ENCODE measurements around the gene MATR3. TPM values are rescaled to one million over a fixed set of nuclear protein-coding genes. Genes with fewer than 3 reads are reported as not detected.

Gene MATR3
- total RNA-seq, 2 experiments from 2014 or later, result 168 to 222 TPM

- H3K4me1 Mint-ChIP-seq, result peaks cover 15% of the 10 kb centered on the region
- H3K9me3 Mint-ChIP-seq, result no peaks in the 10 kb centered on the region
- H3K36me3 Mint-ChIP-seq (ENCODE audit: low read depth), result peaks cover 20% of the 10 kb centered on the region
- no peaks in the 10 kb centered on the region for H3K27me3 Mint-ChIP-seq
- H3K27ac Mint-ChIP-seq, result peak overlapping the region; percentile 0
- no peak overlapping the region for H3K4me3 Mint-ChIP-seq
- DNase-seq, result no peak
- CTCF ChIA-PET, result interaction anchor here (0.6 to 1.9 kb wide), 3 partner anchors 9 to 200 kb away, joined by 3 to 5 read pairs (median 4); partner anchors contain the start of gene PAIP2
- POLR2A ChIA-PET, result interaction anchor here (0.6 kb wide), 1 partner anchor 79 kb away, joined by 3 read pairs; no protein-coding TSS in a partner anchor
Measured at GRCh38 chr5:139371482-139372435, 78.2 kb downstream of the MATR3 start.

GRCh38 chr5:139374909-139375308 lies 81.4 kb downstream of the MATR3 start:
- H3K27ac Mint-ChIP-seq, result no peak overlapping the region
- H3K9me3 Mint-ChIP-seq, result no peaks in the 10 kb centered on the region
- peaks cover 12% of the 10 kb centered on the region for H3K36me3 Mint-ChIP-seq (ENCODE audit: low read depth)
- H3K4me3 Mint-ChIP-seq, result no peak overlapping the region
- CTCF ChIA-PET, result interaction anchor here (1.3 to 1.8 kb wide), 3 partner anchors 10 to 18 kb away, joined by 5 to 6 read pairs (median 6); no protein-coding TSS in a partner anchor
- POLR2A ChIA-PET, result no interaction called here
- DNase-seq, result no peak
- H3K4me1 Mint-ChIP-seq, result peaks cover 23% of the 10 kb centered on the region
- no peaks in the 10 kb centered on the region for H3K27me3 Mint-ChIP-seq

GRCh38 chr5:139376364-139376763 lies 82.8 kb downstream of the MATR3 start:
- ChIA-PET POLR2A (no interaction called here), CTCF (interaction anchor here (0.9 to 1.4 kb wide), 4 partner anchors 13 to 141 kb away, joined by 3 to 4 read pairs (median 3); partner anchors contain the start of gene MZB1)
- Mint-ChIP-seq H3K4me1 (peaks cover 18% of the 10 kb centered on the region), H3K27ac (no peak overlapping the region), H3K36me3 (ENCODE audit: low read depth) (peaks cover 11% of the 10 kb centered on the region), H3K9me3 (no peaks in the 10 kb centered on the region), H3K4me3 (no peak overlapping the region), H3K27me3 (no peaks in the 10 kb centered on the region)
- no peak for DNase-seq

- H3K4me1 Mint-ChIP-seq, result peaks cover 10% of the 10 kb centered on the region
- no peak overlapping the region for H3K4me3 Mint-ChIP-seq
- POLR2A ChIA-PET, result no interaction called here
- no peaks in the 10 kb centered on the region for H3K27me3 Mint-ChIP-seq
- H3K36me3 Mint-ChIP-seq (ENCODE audit: low read depth), result peaks cover 10% of the 10 kb centered on the region
- H3K27ac Mint-ChIP-seq, result no peak overlapping the region
- CTCF ChIA-PET, result interaction anchor here (0.6 to 1.4 kb wide), 3 partner anchors 10 to 93 kb away, joined by 3 to 4 read pairs (median 3); no protein-coding TSS in a partner anchor
- H3K9me3 Mint-ChIP-seq, result no peaks in the 10 kb centered on the region
- DNase-seq, result no peak
Measured at GRCh38 chr5:139377226-139377625, 83.7 kb downstream of the MATR3 start.

- Mint-ChIP-seq H3K27ac (no peak overlapping the region), H3K9me3 (no peaks in the 10 kb centered on the region), H3K4me3 (no peak overlapping the region), H3K4me1 (peaks cover 9% of the 10 kb centered on the region), H3K36me3 (ENCODE audit: low read depth) (peaks cover 5% of the 10 kb centered on the region), H3K27me3 (no peaks in the 10 kb centered on the region)
- no peak for DNase-seq
- CTCF ChIA-PET, result interaction anchor here (1.0 to 2.0 kb wide), 2 partner anchors 9 to 10 kb away, joined by 3 to 7 read pairs; no protein-coding TSS in a partner anchor
- POLR2A ChIA-PET, result no interaction called here
Measured at GRCh38 chr5:139378101-139378825, 84.7 kb downstream of the MATR3 start.

- no peaks in the 10 kb centered on the region for H3K9me3 Mint-ChIP-seq
- peaks cover 2% of the 10 kb centered on the region for H3K36me3 Mint-ChIP-seq (ENCODE audit: low read depth)
- no peaks in the 10 kb centered on the region for H3K27me3 Mint-ChIP-seq
- ChIA-PET POLR2A (no interaction called here), CTCF (interaction anchor here (2.0 kb wide), 1 partner anchor 9 kb away, joined by 7 read pairs; no protein-coding TSS in a partner anchor)
- no peak overlapping the region for H3K4me3 Mint-ChIP-seq
- H3K4me1 Mint-ChIP-seq, result peaks cover 16% of the 10 kb centered on the region
- H3K27ac Mint-ChIP-seq, result no peak overlapping the region
- no peak for DNase-seq
Measured at GRCh38 chr5:139378941-139379361, 85.4 kb downstream of the MATR3 start.

GRCh38 chr5:139379626-139380449 lies 86.3 kb downstream of the MATR3 start:
- CTCF ChIA-PET, result interaction anchor here (0.6 to 3.2 kb wide), 4 partner anchors 8 to 117 kb away, joined by 3 to 13 read pairs (median 6); no protein-coding TSS in a partner anchor
- Mint-ChIP-seq H3K4me3 (no peak overlapping the region), H3K27me3 (no peaks in the 10 kb centered on the region), H3K4me1 (peaks cover 24% of the 10 kb centered on the region), H3K9me3 (no peaks in the 10 kb centered on the region), H3K36me3 (ENCODE audit: low read depth) (peaks cover 2% of the 10 kb centered on the region), H3K27ac (peak overlapping the region; percentile 55)
- POLR2A ChIA-PET, result no interaction called here
- no peak for DNase-seq

Other genes with a start within 250 kb of the MATR3 start
- 1 to 10 TPM; 9.4 to 9.7 TPM for gene SIL1, start 95.4 kb upstream of the MATR3 start, total RNA-seq
- gene PAIP2, start 48.1 kb downstream of the MATR3 start, total RNA-seq, result 10 to 100 TPM; 87.0 to 96.0 TPM
- gene SLC23A1, start 89.6 kb downstream of the MATR3 start, total RNA-seq, result under 1 TPM; 0.75 to 0.77 TPM
- 10 to 100 TPM; 12.7 to 13.4 TPM for gene MZB1, start 96.2 kb downstream of the MATR3 start, total RNA-seq
- 1 to 10 TPM; 3.3 to 3.4 TPM for gene PROB1, start 101.4 kb downstream of the MATR3 start, total RNA-seq
- gene SPATA24, start 110.3 kb downstream of the MATR3 start, total RNA-seq, result 1 to 10 TPM; 5.5 to 7.2 TPM
- 1 to 10 TPM; 4.5 to 6.8 TPM for gene DNAJC18, start 145.8 kb downstream of the MATR3 start, total RNA-seq
- gene ECSCR, start 169.0 kb downstream of the MATR3 start, total RNA-seq, result under 1 TPM; 0.45 to 0.73 TPM
- 1 to 10 TPM; 1.1 to 1.2 TPM for gene SMIM33, start 177.3 kb downstream of the MATR3 start, total RNA-seq
- gene STING1, start 189.0 kb downstream of the MATR3 start, total RNA-seq, result 100 to 1,000 TPM; 175 TPM

All from activated CD4-positive, alpha-beta T cell treated with anti-CD3 and anti-CD28 coated beads, Interleukin-2, amount 10 ng/mL, durations not matched to agents 7 days and 5 days (primary cell).